Stimulated activated CD8-positive, alpha-beta memory T cell treated with anti-CD3 and anti-CD28 coated beads, Interleukin-12 subunit alpha, Interleukin-12 subunit beta, amount 100 ng/mL, for 24 hours (primary cell): ENCODE data around the gene CRTAC1.

Source experiments
- DNase-seq: peaks from one replicate; pipeline ENCODE4 v3.0.0-alpha.2; 2020; ENCODE audit errors: extremely low read depth

CRTAC1 gene

DNA sequence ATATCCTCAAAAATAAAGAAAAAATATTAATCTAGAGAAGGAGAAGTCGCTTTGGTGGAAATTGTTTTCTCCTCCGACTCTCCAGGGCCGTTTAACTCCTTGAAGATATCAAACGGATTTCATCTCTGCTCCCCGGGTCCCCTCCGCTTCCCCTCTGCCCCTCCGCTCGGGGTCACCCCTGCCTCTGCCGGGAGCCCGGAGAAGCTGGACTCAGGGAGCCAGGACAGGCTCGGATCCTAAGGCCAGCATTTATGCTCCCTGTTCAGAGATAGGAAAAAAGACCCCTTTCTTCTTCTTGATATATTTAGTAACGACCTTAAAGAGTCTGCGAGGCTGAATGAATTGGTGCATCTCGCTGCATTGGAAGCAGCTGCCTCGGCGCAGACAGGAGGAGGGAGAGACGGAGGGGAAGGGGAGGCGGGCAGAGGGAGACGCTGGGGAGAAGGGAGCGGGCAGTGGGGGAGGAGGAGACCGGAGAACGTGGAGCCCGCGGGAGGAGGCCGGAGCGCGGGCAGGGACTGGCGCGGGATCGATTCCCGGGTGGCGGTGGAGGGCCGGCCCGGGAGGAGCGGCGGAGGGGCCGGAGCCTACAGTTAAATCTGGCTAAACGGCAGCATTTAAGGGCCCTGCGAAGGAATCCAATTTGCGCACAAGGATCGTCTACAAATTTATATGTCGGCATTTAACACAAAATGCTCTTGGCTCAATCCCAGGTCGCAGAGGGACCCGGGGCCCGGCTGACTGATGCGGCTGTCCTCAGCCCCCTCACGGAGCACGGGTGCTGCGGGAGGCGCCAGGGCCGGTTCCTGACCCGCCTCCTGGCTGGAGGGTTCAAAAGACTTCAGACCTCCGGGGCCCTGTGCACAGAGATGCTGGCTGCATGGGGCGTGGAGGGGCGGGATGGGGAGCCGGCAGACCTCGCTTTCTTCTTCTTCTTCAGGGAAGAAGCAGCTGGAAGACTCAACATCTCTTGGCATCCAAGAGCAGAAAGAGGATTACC is 55.6 kb downstream of the CRTAC1 start:
- DNase-seq, result no peak

DNA sequence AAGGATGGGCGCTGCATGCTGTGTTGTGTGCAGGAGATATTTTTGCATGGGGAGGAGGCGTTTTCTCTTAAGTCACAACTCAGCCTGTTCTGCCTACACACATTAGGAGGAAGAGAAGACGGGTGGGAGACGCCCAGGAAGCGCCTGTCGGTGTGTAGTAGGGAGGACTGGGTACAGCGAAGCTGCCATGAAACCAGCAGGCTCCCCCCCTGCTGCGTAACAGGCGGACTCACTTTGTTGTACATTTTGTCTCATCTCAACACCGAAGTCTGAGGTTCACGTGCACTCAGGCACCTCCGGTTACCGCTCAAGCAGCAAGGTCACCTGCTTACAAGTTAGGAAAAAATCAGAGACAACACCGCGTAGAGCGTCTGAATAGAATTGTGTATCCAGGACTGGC is 56.3 kb downstream of the CRTAC1 start:
- no peak for DNase-seq

DNA sequence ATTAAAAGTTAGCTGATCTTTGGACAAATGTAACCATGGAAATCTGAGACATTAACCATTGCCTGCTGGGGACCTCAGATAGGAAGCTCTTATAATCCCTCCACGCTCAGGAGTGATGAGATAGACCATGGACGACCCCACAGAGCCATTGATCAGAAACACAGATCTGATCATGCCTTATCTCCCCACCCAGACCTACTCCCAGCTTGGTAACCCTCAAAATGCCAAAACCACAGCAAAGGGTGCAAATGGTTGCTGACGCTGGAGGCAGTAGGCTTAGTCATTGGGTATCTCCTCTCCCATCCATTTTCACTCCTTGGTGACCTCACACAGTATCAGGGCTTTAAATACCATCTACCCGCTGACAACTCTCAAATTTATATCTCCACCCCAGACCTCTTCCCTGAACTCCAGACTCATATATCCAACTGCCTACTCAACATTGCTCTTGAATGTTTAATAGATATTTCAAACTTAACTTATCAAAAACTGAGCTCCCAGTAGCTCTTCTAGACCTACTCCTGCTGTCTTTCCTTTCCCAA is 60.8 kb downstream of the CRTAC1 start:
- DNase-seq, result no peak

DNA sequence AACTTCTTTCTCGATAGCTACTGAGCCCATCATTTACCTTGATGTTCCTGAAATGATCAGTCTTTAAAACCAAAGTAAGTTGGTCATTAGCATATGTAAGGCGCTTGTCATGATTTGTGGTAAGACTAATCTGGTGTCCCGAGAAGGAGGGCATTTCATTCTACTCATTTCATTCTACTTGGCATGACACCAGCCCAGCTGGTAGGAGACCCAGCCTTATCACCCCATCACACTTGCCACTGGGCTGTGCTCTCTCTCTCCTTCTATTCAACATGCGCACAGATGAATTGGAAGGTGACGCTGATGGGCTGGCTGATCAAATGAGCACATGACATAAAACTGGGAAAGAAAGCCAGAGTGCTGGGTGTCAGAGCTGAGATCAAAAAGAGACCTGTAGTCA is 65.7 kb downstream of the CRTAC1 start:
- no peak for DNase-seq

DNA sequence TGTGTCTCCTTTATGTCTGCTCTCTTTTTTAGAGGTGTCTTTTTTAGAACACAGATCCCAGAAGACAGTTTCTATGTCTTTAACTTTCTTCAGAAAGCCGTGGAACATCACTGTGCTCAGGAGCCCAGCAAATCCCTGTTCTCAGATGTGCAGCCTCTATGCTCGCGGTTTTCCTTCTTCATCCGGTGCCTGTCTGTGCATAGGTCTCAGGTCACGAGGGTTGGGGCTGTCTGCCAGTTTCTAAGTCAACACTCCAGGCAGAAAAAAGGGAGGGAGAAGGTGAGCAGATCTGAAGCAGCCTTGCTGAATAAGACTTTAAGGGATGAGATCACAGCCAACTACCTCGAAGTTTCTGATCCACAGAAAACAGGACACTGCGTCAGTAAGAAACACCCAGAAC is 68.5 kb downstream of the CRTAC1 start:
- DNase-seq, result no peak

DNA sequence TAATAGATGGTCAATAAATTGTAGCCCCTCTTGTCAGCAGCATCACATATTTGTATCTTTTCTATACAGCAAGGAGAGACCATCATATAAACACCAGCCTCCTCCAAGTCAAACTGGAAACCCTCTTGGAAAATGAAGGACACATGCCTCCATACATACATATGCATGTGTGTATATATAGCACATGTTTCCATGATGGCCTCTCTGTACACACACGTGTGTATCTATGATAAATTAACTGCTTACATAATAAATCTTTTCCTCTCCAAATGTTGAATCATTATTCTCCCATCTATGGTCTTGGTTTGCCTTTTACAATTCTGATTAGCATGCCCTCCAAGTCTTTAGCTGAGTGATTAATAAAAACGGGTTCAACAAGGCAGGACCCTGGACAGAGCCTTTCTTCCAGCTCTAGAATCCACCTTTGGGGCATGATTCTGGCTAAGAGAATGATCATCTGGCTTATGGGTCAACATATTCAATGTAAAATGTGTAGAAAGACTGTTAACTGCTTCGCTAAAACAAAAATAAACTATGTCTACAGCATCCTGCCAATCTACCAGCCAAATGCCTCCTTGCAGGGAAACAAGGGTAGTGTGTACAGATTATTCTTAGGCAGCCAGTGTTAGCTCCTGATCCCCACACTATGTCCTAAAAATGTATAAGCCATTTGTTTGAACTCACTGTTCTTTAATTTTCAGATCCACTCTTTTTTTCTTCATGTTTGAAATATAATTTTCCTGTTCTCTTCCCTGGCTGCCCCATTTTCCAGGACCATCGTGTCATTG is 70.0 kb downstream of the CRTAC1 start:
- no peak for DNase-seq

DNA sequence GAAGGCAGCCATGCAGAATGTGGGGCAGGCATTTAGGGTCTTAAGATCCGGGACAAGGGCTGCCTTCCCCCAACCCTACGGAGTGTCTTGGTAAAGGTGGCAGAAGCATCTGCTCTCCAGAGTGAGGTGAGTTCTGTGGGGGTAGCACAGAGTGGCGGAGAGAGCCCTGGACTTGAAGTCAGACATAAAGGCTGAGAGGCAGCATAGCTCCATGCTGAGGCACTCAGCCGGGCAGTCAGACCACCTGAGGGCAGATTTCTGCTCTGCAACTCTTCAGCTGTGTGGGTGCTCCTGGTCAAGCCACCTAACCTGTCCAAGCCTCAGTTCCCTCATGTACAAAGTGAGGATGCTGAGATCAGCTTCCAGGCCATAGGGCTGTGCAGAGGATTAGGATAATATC is 81.0 kb downstream of the CRTAC1 start:
- no peak for DNase-seq

DNA sequence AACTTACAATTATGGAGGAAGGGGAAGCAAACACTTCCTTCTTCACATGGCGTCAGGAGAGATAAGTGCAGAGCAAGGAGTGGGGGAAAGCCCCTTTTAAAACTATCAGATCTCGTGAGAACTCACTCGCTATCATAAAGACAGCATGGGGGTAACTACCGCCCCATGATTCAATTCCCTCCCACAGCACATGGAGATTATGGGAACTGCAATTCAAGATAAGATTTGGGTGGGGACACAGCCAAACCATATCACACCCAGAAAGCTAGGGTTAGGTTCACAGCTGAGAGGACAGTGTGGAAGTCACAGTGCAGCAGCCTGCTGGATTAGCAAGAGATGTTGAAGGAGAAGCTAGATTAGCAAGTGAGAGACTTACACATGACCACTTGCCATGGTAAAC is 81.6 kb downstream of the CRTAC1 start:
- DNase-seq, result no peak

DNA sequence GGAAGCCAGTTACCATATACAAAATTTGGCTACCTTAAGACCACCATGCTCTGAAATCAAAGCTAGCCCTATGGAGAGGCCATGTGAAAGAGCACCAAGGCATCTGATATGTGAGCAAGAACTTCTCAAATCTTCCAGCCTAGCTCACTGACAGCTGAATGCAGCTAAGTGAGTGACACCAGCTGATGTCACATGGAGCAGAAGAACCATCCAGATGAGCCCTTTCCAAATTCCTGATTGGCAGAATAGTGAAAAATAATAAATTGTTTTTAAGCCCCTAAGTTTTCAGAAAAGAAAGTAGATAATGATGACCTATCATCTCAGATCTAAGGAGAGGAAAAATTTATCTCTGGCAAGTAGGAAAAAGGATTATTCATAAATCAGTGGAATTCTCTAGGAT is 85.6 kb downstream of the CRTAC1 start:
- no peak for DNase-seq

DNA sequence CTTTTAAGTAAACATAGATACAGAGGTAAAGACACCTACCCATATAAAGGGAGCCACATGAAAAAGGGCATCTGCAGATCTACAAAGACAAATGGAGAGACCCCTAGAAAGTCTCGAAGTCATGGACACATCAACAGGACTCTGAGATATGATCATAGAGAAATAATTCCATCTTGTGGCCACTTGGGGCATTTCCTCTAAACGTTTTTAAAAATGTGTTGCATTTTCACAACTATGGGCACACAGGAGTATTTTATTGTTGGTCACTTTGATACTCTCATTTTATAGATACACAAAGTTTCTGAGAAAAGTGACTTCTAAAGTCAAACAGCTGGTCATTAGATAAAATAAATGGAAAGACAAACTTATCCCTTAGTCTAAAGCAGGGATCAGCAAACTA is 87.1 kb downstream of the CRTAC1 start:
- no peak for DNase-seq

DNA sequence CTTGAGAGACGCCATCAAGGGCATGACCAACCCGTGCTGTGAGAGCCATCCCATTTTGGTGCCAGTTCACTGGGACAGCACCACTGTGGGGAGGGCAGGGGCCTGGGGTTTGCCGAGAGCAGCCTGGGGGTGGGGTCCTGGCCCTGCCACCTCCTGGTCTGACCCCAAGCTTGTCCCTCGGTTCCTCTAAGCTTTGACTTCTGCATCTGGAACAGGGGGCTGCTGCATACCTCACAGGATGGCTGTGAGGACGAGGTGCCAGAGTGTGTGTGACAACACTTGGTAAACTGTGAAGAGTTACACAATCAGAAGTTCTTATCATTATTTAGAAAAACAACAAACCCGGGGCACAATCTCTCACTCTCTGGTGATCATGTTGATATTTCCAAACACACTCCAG is 89.9 kb downstream of the CRTAC1 start:
- no peak for DNase-seq

DNA sequence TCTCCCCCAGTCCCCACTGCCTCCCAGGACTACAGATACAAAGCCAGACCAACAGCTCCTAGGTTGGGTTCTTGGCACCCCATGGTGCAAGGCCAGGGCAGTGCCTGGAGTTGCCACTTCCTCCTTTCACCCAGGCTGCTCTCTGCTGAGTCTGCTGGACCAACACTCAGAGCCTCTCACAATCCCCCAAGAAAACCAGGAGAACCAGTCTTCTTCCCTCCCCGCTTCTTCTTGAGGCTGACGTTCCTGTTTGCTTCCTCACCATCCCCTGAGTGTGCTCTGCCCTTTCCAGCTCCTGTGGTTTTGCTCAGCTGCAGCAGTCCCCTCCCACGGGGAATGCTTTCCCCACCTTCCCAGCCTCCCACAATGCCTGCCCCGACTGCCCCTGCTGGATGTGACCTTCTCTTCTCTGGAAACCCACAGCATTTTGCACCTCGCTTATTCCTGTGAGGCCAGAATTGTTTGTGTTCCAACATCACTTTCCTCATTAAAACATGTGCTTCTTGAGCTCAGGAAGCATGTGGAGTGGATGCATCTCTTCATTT is 90.9 kb downstream of the CRTAC1 start:
- no peak for DNase-seq

DNA sequence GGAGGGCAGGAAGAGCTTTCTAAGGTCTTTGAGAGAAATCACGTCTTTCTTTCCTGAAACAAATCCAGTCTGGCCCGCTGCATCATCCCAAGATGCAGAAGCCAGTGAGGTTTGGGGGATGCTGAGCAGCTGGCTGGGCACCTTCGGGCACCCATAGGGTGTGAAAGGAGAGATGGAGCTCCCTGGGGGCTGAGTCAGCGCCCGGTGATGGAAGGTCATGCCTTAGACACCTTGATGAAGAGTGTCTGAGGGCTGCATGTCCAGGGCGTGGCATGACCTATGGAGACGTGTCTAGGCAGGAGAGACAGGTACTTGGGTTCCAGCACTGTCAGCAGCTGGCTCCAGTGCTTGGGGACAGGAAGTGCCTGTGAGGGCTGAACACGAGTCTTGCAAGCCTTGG is 92.5 kb downstream of the CRTAC1 start:
- no peak for DNase-seq

DNA sequence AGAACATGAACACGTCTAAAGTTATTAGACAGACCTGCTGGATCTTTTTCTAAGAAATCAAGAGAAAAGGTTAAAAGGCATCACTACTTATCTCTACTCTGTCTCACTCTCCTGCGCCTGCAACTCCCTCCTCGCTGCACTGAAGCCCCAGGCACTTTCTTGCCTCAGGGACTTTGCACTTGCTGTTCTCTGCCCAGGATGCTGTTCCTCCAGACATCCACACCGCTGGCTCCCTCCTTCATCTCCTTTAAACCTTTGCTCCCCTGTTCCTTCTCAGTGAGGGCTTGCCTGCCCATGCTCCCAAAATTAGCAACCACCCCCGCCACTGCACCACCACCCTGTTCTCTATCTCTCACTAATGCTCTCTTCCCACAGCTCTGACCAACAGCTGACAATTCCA is 93.4 kb downstream of the CRTAC1 start:
- no peak for DNase-seq

DNA sequence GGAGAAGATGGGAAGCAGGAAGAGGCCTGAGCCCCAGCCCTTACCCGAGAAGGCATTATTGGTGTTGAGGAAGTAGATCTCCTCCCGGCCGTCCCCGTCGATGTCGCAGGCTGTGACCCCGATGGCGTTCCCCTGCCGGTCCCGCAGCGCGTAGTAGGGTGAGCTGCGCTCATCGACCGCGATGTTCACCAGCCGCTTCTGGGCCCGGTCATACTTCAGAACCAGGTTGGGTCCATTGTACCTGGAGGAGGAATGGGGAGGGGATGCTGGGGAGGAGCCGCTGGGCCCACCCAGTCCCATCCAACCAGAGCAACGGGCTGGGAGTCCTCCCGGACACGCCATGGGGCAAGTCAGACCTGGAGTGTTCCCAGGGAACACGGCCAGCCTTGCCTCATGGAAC is 94.3 kb downstream of the CRTAC1 start:
- no peak for DNase-seq

DNA sequence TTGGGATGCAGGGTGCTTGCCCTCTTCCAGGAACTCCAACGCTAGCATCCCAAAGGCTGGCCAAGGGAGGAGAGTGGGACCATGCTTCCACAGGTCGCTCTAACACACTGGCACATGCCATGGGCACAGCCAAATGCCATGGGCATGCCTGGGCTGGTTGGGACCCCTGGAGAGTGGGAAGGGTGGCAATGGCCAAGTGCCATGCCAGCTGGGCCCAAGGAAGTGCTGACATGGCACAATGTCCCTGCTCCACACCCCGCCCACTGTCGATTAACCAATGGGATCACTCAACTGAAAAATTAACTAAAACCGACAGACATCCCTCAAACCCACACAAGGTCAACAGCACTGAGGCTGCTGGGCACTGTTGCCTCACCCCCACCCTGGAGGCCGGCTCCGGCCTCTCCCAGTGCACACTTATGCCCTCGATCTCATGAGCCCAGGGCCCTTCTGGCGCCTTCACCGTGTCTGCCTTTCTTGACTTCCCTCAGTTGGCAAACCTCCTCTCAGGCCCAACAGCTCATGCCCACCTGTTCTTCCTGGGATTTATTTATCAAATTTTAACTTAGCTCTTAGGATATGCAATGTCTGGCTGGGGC is 97.4 kb downstream of the CRTAC1 start:
- no peak for DNase-seq

DNA sequence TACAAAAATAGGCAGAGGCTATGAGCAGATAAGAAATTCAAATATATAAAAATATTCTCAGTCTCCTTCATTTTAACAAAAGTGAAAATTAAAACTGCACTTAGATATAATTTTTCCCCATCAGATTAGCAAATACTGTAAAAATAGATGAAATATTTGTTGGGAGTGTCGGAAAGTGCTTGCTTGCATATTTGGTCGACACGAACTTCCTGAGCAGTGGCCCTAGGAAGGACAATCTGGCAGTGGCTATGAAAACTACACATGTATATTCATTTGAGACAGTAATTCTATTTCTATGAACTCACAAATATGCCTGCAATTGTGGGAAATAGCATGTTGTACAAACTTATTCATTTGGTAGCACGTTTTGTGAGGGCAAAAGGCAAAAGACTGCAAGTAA is 99.4 kb downstream of the CRTAC1 start:
- DNase-seq, result no peak

DNA sequence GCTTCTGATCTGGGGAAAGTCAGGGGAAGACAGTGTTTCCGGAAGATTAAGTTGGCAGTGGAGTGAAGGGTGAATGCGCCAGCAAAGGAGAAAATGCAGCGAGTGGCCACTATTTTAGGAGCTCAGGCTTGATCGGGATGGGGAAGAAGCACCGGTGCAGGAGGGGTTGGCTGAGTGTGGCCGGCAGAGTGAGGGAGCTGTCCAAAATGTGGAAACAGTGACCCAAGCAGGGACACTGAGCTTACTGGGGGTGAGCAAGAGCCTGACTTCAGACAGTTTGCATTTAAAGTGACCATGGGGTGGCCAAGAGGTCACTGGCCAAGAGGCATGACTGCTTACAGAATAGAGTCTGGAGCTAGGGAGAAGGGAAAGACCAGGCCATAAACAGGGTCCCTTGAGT is 101.5 kb downstream of the CRTAC1 start:
- DNase-seq, result no peak

DNA sequence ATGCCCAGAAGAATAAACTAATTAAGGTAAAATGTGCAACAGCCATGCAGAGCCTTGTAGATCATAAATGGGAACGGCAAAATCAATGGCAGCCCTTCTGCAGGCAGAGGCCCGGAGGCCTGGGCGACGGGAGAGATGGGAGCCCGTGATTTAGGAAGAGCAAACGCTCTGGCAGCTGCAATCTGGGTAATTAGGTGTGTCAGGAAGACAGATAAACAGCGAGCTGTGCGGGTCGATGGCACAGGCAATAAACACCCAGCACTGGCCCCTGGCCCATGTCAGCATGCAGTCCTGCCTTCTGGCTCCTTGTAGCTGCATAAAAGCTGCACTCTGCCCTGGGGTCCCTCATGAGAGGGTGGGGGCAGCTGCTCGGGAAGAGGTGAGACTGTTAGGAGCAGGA is 102.8 kb downstream of the CRTAC1 start:
- DNase-seq, result no peak

DNA sequence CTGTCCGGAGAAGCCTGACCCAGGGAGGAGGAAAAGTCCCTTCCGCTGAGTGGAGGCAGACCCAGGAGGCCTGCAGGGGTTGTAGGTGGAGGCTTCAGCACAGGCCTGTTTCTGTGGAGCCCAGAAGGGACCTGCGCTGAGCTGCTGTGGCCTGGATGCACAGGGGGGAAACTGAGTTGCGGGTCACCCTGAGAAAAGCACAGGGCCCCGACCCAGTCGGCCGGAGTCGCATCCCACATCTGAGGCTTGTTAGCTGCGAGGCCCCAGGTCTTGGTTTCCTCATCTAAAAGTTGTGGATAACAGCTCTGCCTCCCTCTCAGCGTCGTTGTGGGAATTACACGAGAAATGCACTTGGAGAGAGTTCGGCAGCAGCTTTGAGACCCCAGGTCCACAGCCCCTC is 104.4 kb downstream of the CRTAC1 start:
- DNase-seq, result no peak

DNA sequence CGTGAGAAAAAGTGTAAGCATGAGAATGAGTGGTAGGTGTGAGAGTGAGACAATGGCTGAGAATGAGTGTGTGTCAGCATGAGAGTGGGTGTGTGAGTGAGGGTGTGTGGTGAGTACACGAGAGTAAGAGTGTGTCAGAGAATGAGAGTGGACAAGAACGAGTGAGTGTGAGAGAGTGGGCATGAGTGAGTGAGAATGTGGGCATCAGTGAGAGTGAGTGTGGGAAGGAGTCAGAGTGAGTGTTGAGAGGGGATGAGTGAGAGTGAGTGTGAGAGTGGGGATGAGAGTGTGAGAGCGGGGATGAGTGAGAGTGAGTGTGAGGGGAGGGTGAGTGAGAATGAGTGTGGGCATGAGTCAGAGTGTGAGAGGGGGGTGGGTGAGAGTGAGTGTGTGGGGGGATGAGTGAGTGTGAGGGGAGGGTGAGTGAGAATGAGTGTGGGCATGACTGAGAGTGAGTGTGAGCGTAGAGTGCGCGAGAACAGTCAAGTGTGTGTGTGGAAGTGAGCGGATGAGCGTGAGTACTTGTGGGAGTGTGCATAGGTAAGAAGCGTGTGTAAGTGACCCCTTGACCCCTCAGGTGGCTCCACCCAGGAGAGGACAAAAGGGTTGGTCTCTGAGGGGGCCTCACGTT is 105.0 kb downstream of the CRTAC1 start:
- no peak for DNase-seq

DNA sequence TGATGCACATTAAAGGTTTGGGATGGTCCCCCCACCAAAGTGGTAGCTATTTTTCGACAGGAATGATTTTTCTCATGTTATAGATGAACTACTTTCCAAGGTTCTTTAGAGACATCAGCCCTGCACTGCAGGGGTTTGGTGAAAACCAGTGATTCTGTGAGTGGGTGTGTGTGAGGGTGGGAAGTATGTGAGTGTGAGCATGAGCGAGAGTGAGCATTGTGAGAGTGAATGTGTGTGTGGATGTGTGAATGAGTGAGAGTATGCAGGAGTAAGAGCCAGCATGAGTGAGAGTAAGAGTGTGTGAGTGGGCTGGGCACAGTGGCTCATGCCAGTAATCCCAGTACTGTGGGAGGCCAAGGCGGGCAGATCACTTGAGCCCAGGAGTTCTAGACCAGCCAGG is 105.7 kb downstream of the CRTAC1 start:
- DNase-seq, result no peak
